CD4-positive, alpha-beta memory T cell (primary cell): ENCODE data around the gene HSPB7. TPM values are rescaled to one million over a fixed set of nuclear protein-coding genes. Genes with fewer than 3 reads are reported as not detected.
A peak's percentile ranks its signal among the peaks of the same experiment; 100 is the strongest.

Source experiments
- CTCF ChIA-PET: fragments of 350-600 bp; sonication (Branson Sonifier 250); formaldehyde crosslinking; loops from one replicate; lab custom pipeline; 2021; ENCODE audit warnings: inconsistent platforms; ENCODE audit not compliant: partially characterized antibody; lab: Charles Lee
- POLR2A ChIA-PET: fragments of 350-600 bp; sonication (Branson Sonifier 250); formaldehyde crosslinking; loops from one replicate; lab custom pipeline; 2021; ENCODE audit not compliant: partially characterized antibody; lab: Charles Lee
- DNase-seq, 5 donors: peaks; one replicate each; pipeline versions ENCODE4 v3.0.0 to v3.0.0-alpha.2; 2020 to 2022; ENCODE audit warnings: mixed read lengths in 1 of 5
- H3K27ac ChIP-seq: one replicate; pipeline ENCODE4 v1.7.0; 2013; ENCODE audit warnings: low read depth, low read length
- H3K27me3 ChIP-seq: 2 replicates; pipeline ENCODE4 v1.7.0; 2013; ENCODE audit warnings: mild to moderate bottlenecking, low read length, moderate library complexity; ENCODE audit not compliant: insufficient read depth
- H3K36me3 ChIP-seq: 2 replicates; pipeline ENCODE4 v1.7.0; 2013; ENCODE audit warnings: mild to moderate bottlenecking, low read length, moderate library complexity; ENCODE audit not compliant: insufficient read depth
- H3K4me1 ChIP-seq: 2 replicates; pipeline ENCODE4 v1.7.0; 2013; ENCODE audit warnings: mild to moderate bottlenecking, low read length, moderate library complexity; ENCODE audit not compliant: insufficient read depth
- H3K4me3 ChIP-seq, 2 donors: one replicate each; pipeline ENCODE4 v1.7.0; 2013; ENCODE audit warnings: low read length in 2 of 2, mild to moderate bottlenecking in 1 of 2
- H3K9me3 ChIP-seq, 2 donors: one replicate each; pipeline ENCODE4 v1.7.0; 2013; ENCODE audit warnings: low read length in 2 of 2, control low read depth in 1 of 2; ENCODE audit not compliant: control insufficient read depth in 1 of 2
- H3K27ac Mint-ChIP-seq, 7 donors: one replicate each; pipeline ENCODE4 v1.8.0; 2020 to 2021; ENCODE audit warnings: mixed read lengths in 7 of 7, mild to moderate bottlenecking in 6 of 7, inconsistent platforms in 3 of 7, moderate library complexity in 3 of 7
- H3K27me3 Mint-ChIP-seq, 2 donors: one replicate each; pipeline ENCODE4 v1.8.0; 2020 to 2021; ENCODE audit warnings: mixed read lengths in 2 of 2
- H3K36me3 Mint-ChIP-seq, 2 donors: one replicate each; pipeline ENCODE4 v1.8.0; 2020 to 2021; ENCODE audit warnings: mixed read lengths in 2 of 2, inconsistent platforms in 1 of 2, mild to moderate bottlenecking in 1 of 2
- H3K4me1 Mint-ChIP-seq, 4 donors: one replicate each; pipeline ENCODE4 v1.8.0; 2020 to 2021; ENCODE audit warnings: mixed read lengths in 4 of 4, mild to moderate bottlenecking in 1 of 4
- H3K4me3 Mint-ChIP-seq, 8 donors: one replicate each; pipeline ENCODE4 v1.8.0; 2020 to 2021; ENCODE audit warnings: mixed read lengths in 8 of 8, mild to moderate bottlenecking in 7 of 8, moderate library complexity in 6 of 8, inconsistent platforms in 3 of 8
- H3K9me3 Mint-ChIP-seq, 8 donors: one replicate each; pipeline ENCODE4 v1.8.0; 2020 to 2021; ENCODE audit warnings: mixed read lengths in 8 of 8, mild to moderate bottlenecking in 5 of 8, inconsistent platforms in 3 of 8, moderate library complexity in 1 of 8
- intact Hi-C: fragments of 100-400 bp; cut with micrococcal nuclease; formaldehyde crosslinking; loops from one replicate; pipeline ENCODE4 v1.15.1; 2023
- polyA plus RNA-seq, 2 donors: library from polyadenylated mRNA; unstranded; fragments of 300-500 nt; fragmentation: Illumina TruSeq; gene quantifications; one replicate each; pipeline ENCODE4 v1.2.3, GENCODE V29; 2021
- total RNA-seq, 2 experiments: library from RNA; stranded (reverse); gene quantifications; one replicate each; pipeline ENCODE4 v1.2.3, GENCODE V29; 2021

HSPB7 gene
- total RNA-seq (not detected), polyA plus RNA-seq (not detected)

- no peaks in the 10 kb centered on the region for H3K36me3 ChIP-seq
- no peaks in the 10 kb centered on the region for H3K36me3 Mint-ChIP-seq
- H3K4me3 ChIP-seq: no peak within 1 kb of the TSS
- no peak within 1 kb of the TSS for H3K27ac ChIP-seq
- peaks cover 2 to 19% of the 10 kb centered on the region in 2 donors for H3K27me3 Mint-ChIP-seq
- DNase-seq: peak in 1 of 5 donors; percentile 28
- POLR2A ChIA-PET: no interaction called here
- CTCF ChIA-PET: interaction anchor here (2.8 kb wide), 1 partner anchor 8 kb away, joined by 12 read pairs; no protein-coding TSS in a partner anchor
- peaks cover 6% of the 10 kb centered on the region for H3K4me1 ChIP-seq
- no peaks in the 10 kb centered on the region for H3K4me1 Mint-ChIP-seq
- H3K9me3 ChIP-seq: no peaks in the 10 kb centered on the region
- H3K4me3 Mint-ChIP-seq: no peak within 1 kb of the TSS
- intact Hi-C loops: no loop called here
- no peaks in the 10 kb centered on the region for H3K27me3 ChIP-seq
- H3K27ac Mint-ChIP-seq: no peak within 1 kb of the TSS
- no peaks in the 10 kb centered on the region for H3K9me3 Mint-ChIP-seq
Observed at GRCh38 chr1:16017461-16018303, at the start of gene HSPB7. HSPB7 (minus strand) TSS chr1:16018043; CDS start chr1:16017963, 80 bp downstream.

GRCh38 chr1:16067127-16067768, 49.4 kb upstream of the HSPB7 start:
- H3K9me3 ChIP-seq: no peaks in the 10 kb centered on the region
- H3K36me3 ChIP-seq: no peaks in the 10 kb centered on the region
- Mint-ChIP-seq H3K27ac (peak overlapping the region in 1 of 7 donors; percentile 41), H3K9me3 (peaks cover 0 to 2% (median 0%) of the 10 kb centered on the region in 8 donors), H3K4me1 (peaks cover 16 to 49% (median 33%) of the 10 kb centered on the region in 4 donors), H3K27me3 (peaks cover 1 to 4% of the 10 kb centered on the region in 2 donors), H3K36me3 (no peaks in the 10 kb centered on the region), H3K4me3 (no peak overlapping the region)
- peaks cover 30% of the 10 kb centered on the region for H3K4me1 ChIP-seq
- H3K4me3 ChIP-seq: no peak overlapping the region
- no peaks in the 10 kb centered on the region for H3K27me3 ChIP-seq
- ChIA-PET POLR2A (no interaction called here), CTCF (interaction anchor here (1.0 to 1.3 kb wide), 2 partner anchors 13 to 253 kb away, joined by 3 to 4 read pairs; no protein-coding TSS in a partner anchor)
- intact Hi-C loops: no loop called here
- DNase-seq: no peak
- H3K27ac ChIP-seq: no peak overlapping the region

- CTCF ChIA-PET: interaction anchor here (0.8 to 1.3 kb wide), 3 partner anchors 14 to 252 kb away, joined by 3 to 4 read pairs (median 3); no protein-coding TSS in a partner anchor
- no peak overlapping the region for H3K27ac Mint-ChIP-seq
Observed at GRCh38 chr1:16066245-16066644, 48.4 kb upstream of the HSPB7 start.

DNA sequence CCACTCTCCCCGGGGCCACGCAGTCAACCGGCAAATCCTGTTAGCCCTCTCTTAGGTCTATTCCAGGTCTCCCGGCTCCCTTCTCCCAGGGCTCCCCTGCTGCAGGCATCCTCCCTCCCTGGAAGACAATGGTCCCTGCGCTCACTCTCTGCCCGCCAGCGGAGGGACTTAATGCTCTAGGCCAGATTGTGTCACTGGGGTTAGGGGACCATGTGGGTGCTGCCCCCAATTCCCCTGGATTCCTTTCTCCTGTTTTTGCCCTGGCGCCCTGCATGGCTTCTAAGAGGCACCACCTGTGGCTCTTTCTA, 47.4 kb upstream of the HSPB7 start:
- Histone ChIP-seq H3K4me3 (no peak overlapping the region), H3K9me3 (no peaks in the 10 kb centered on the region), H3K36me3 (no peaks in the 10 kb centered on the region), H3K27me3 (no peaks in the 10 kb centered on the region), H3K27ac (no peak overlapping the region), H3K4me1 (peaks cover 20% of the 10 kb centered on the region)
- peaks cover 13 to 32% (median 24%) of the 10 kb centered on the region in 4 donors for H3K4me1 Mint-ChIP-seq
- ChIA-PET POLR2A (no interaction called here), CTCF (no interaction called here)
- DNase-seq: no peak
- no peak overlapping the region for H3K4me3 Mint-ChIP-seq
- peak overlapping the region in 1 of 7 donors; percentile 24 for H3K27ac Mint-ChIP-seq
- H3K36me3 Mint-ChIP-seq: no peaks in the 10 kb centered on the region
- intact Hi-C loops: no loop called here
- peaks cover 0 to 2% (median 0%) of the 10 kb centered on the region in 8 donors for H3K9me3 Mint-ChIP-seq
- H3K27me3 Mint-ChIP-seq: peaks cover 1 to 4% of the 10 kb centered on the region in 2 donors

More at GRCh38 chr1:16066245-16066644, 48.4 kb upstream of the HSPB7 start:
- POLR2A ChIA-PET: no interaction called here
- no peak overlapping the region for H3K4me3 ChIP-seq
- Mint-ChIP-seq H3K4me3 (no peak overlapping the region), H3K4me1 (peaks cover 16 to 42% (median 30%) of the 10 kb centered on the region in 4 donors), H3K9me3 (peaks cover 0 to 2% (median 0%) of the 10 kb centered on the region in 8 donors), H3K36me3 (no peaks in the 10 kb centered on the region), H3K27me3 (peaks cover 1 to 4% of the 10 kb centered on the region in 2 donors)
- intact Hi-C loops: no loop called here
- no peaks in the 10 kb centered on the region for H3K9me3 ChIP-seq
- no peaks in the 10 kb centered on the region for H3K27me3 ChIP-seq
- no peak for DNase-seq
- no peaks in the 10 kb centered on the region for H3K36me3 ChIP-seq
- H3K4me1 ChIP-seq: peaks cover 30% of the 10 kb centered on the region
- no peak overlapping the region for H3K27ac ChIP-seq

DNA sequence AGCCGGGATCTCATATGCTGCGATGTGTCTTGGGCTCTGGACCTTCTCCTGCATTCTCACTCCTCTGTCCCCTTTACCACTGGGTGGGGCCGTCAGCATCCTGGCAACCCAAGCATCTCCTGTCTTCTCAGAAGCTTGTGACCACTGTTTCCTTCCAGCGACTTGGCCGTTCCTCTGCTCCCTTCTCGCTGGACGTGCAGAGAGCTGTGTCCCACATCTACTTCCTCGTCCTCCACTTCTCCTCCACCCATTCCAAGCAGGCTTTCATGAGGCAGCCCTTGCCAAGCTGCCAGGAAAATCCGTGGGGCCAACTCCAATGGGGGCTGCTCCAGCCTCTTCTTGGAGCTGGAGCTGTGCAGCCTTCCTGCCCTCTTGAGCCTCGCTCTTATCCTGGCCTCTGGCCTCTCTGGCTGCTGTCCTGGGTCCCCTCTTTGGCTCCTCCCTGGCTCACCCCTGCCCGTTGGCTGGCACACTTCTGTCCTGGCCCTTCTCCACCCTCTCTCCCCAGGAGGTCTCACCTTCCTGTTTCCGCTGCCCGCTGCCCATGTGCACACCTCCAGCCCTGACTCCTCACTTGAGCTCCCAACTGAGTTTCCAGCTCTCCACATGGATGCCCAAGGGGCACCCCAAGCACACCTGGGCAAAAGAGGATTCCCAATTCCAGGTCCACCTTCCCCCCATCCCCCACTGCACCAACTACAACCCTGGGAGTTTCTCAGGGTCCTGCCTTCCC, 46.9 kb upstream of the HSPB7 start:
- Mint-ChIP-seq H3K27me3 (peaks cover 1 to 4% of the 10 kb centered on the region in 2 donors), H3K27ac (peak overlapping the region in 3 of 7 donors; percentile 13 to 31 (median 24)), H3K9me3 (peaks cover 0 to 2% (median 0%) of the 10 kb centered on the region in 8 donors), H3K4me3 (peak overlapping the region in 1 of 8 donors; percentile 3), H3K4me1 (peaks cover 8 to 27% (median 19%) of the 10 kb centered on the region in 4 donors), H3K36me3 (no peaks in the 10 kb centered on the region)
- ChIA-PET POLR2A (no interaction called here), CTCF (no interaction called here)
- Histone ChIP-seq H3K4me1 (peaks cover 15% of the 10 kb centered on the region), H3K9me3 (no peaks in the 10 kb centered on the region), H3K27me3 (no peaks in the 10 kb centered on the region), H3K27ac (no peak overlapping the region), H3K36me3 (no peaks in the 10 kb centered on the region), H3K4me3 (no peak overlapping the region)
- DNase-seq: no peak
- intact Hi-C loops: no loop called here

GRCh38 chr1:16063921-16064320, 46.1 kb upstream of the HSPB7 start:
- Mint-ChIP-seq H3K4me1 (peaks cover 8 to 22% (median 17%) of the 10 kb centered on the region in 4 donors), H3K27ac (no peak overlapping the region), H3K36me3 (no peaks in the 10 kb centered on the region), H3K9me3 (peaks cover 0 to 2% (median 0%) of the 10 kb centered on the region in 8 donors), H3K4me3 (peak overlapping the region in 1 of 8 donors; percentile 13), H3K27me3 (peaks cover 1 to 4% of the 10 kb centered on the region in 2 donors)
- intact Hi-C loops: no loop called here
- H3K27ac ChIP-seq: no peak overlapping the region
- POLR2A ChIA-PET: no interaction called here
- no peak for DNase-seq
- H3K4me1 ChIP-seq: peaks cover 12% of the 10 kb centered on the region
- no peaks in the 10 kb centered on the region for H3K36me3 ChIP-seq
- H3K4me3 ChIP-seq: no peak overlapping the region
- no peaks in the 10 kb centered on the region for H3K9me3 ChIP-seq
- no peaks in the 10 kb centered on the region for H3K27me3 ChIP-seq
- CTCF ChIA-PET: no interaction called here
